IMR-90 (cell line): ENCODE results near the gene YBEY. TPM values are rescaled to one million over a fixed set of nuclear protein-coding genes. Genes with fewer than 3 reads are reported as not detected.

Experiments used
- ATAC-seq: fragments of 200-7000 bp; cut with Tn5 transposase; 2 replicates; pipeline ENCODE4 v1.9.1; 2020; ENCODE audit warnings: low read depth, mild to moderate bottlenecking, moderate library complexity
- BruUV-seq: library from RNA; stranded (reverse); fragments of 400-500 nt; replicated peaks from 2 replicates; lab custom pipeline; 2021; lab: Mats Ljungman, UMichigan
- CTCF ChIA-PET: fragments of 300-600 bp; formaldehyde crosslinking; extraction: SDS; loops from one replicate; lab custom pipeline; 2021; ENCODE audit warnings: antibody characterized with exemption; lab: Yijun Ruan, JAX
- POLR2A ChIA-PET: fragments of 300-600 bp; sonication (Branson Sonifier 250); formaldehyde crosslinking; loops from one replicate; lab custom pipeline; 2022; ENCODE audit warnings: antibody characterized with exemption; ENCODE audit not compliant: unreplicated experiment; lab: Charles Lee
- DNase-seq: peaks from one replicate; pipeline ENCODE4 v3.0.0; 2013
- H2AFZ ChIP-seq: replicated peaks from 2 replicates; pipeline ENCODE3; 2013; ENCODE audit warnings: low read length, mild to moderate bottlenecking; ENCODE audit not compliant: poor library complexity
- H2AK5ac ChIP-seq: 2 replicates; pipeline ENCODE4 v1.6.1; 2013; ENCODE audit warnings: low read depth, low read length, inconsistent platforms
- H2AK9ac ChIP-seq: replicated peaks from 2 replicates; pipeline ENCODE3; 2013; ENCODE audit warnings: mild to moderate bottlenecking, low read depth, low read length, moderate library complexity; ENCODE audit not compliant: poor library complexity
- H2BK120ac ChIP-seq: 2 replicates; pipeline ENCODE4 v1.6.1; 2013; ENCODE audit warnings: low read depth, low read length, inconsistent platforms
- H2BK15ac ChIP-seq: 3 replicates; pipeline ENCODE4 v1.6.1; 2013; ENCODE audit warnings: low read depth, low read length, inconsistent platforms
- H2BK20ac ChIP-seq: 2 replicates; pipeline ENCODE4 v1.6.1; 2013; ENCODE audit warnings: low read depth, mild to moderate bottlenecking, inconsistent platforms, low read length, moderate library complexity
- H2BK5ac ChIP-seq: 2 replicates; pipeline ENCODE4 v1.6.1; 2013; ENCODE audit warnings: mild to moderate bottlenecking, low read depth, low read length, inconsistent platforms; ENCODE audit not compliant: poor library complexity, severe bottlenecking
- H3K14ac ChIP-seq: replicated peaks from 2 replicates; pipeline ENCODE4 v1.6.1; 2013; ENCODE audit warnings: low read depth, low read length, inconsistent platforms
- H3K18ac ChIP-seq: 2 replicates; pipeline ENCODE4 v1.6.1; 2013; ENCODE audit warnings: low read depth, low read length, control low read depth
- H3K23ac ChIP-seq: 2 replicates; pipeline ENCODE4 v1.6.1; 2013; ENCODE audit warnings: low read depth, low read length, inconsistent platforms
- H3K27ac ChIP-seq: 2 replicates; pipeline ENCODE4 v1.5.1; 2013; ENCODE audit warnings: mild to moderate bottlenecking, control low read depth, low read length; ENCODE audit not compliant: insufficient read depth
- H3K27me3 ChIP-seq: 2 replicates; pipeline ENCODE4 v1.6.1; 2013; ENCODE audit warnings: low read length; ENCODE audit not compliant: control insufficient read depth, insufficient read depth
- H3K36me3 ChIP-seq: 2 replicates; pipeline ENCODE4 v1.6.1; 2013; ENCODE audit warnings: low read length, mixed read lengths; ENCODE audit not compliant: control insufficient read depth, insufficient read depth
- H3K4ac ChIP-seq: 2 replicates; pipeline ENCODE4 v1.6.1; 2013; ENCODE audit warnings: low read depth, low read length, inconsistent platforms
- H3K4me1 ChIP-seq: 2 replicates; pipeline ENCODE4 v1.6.1; 2013; ENCODE audit warnings: low read length, mixed read lengths; ENCODE audit not compliant: control insufficient read depth, insufficient read depth
- H3K4me2 ChIP-seq: 2 replicates; pipeline ENCODE4 v1.6.1; 2013; ENCODE audit warnings: low read depth, mild to moderate bottlenecking, control low read depth, low read length, moderate library complexity
- H3K4me3 ChIP-seq: 2 replicates; pipeline ENCODE4 v1.5.1; 2013; ENCODE audit warnings: low read depth, mild to moderate bottlenecking, control low read depth, low read length, moderate library complexity; ENCODE audit not compliant: insufficient read depth
- H3K56ac ChIP-seq: 2 replicates; pipeline ENCODE4 v1.6.1; 2013; ENCODE audit warnings: low read length, inconsistent platforms; ENCODE audit not compliant: insufficient read depth; ENCODE audit errors: extremely low read depth
- H3K79me1 ChIP-seq, 2 experiments: 2 replicates each; pipeline ENCODE4 v1.6.1; 2013; ENCODE audit warnings: low read length in 2 of 2, inconsistent platforms in 1 of 2, low read depth in 1 of 2
- H3K9ac ChIP-seq: 2 replicates; pipeline ENCODE4 v1.6.1; 2013; ENCODE audit warnings: low read depth, low read length, control low read depth
- H3K9me1 ChIP-seq: 2 replicates; pipeline ENCODE4 v1.6.1; 2013; ENCODE audit warnings: low read length, inconsistent platforms; ENCODE audit not compliant: insufficient read depth
- H3K9me3 ChIP-seq: 2 replicates; pipeline ENCODE4 v1.6.1; 2013; ENCODE audit warnings: low read length; ENCODE audit not compliant: control insufficient read depth, insufficient read depth
- H4K20me1 ChIP-seq: 2 replicates; pipeline ENCODE4 v1.6.1; 2013; ENCODE audit warnings: low read length, inconsistent platforms; ENCODE audit not compliant: insufficient read depth
- H4K5ac ChIP-seq: 2 replicates; pipeline ENCODE4 v1.6.1; 2013; ENCODE audit warnings: mild to moderate bottlenecking, low read depth, low read length, control low read depth
- H4K8ac ChIP-seq, 2 experiments: 2 replicates each; pipeline ENCODE4 v1.6.1; 2013; ENCODE audit warnings: low read depth in 2 of 2, low read length in 2 of 2, control low read depth in 1 of 2, inconsistent platforms in 1 of 2
- H4K91ac ChIP-seq: 2 replicates; pipeline ENCODE4 v1.6.1; 2013; ENCODE audit warnings: low read depth, low read length, inconsistent platforms; ENCODE audit not compliant: insufficient read depth
- BHLHE40 ChIP-seq: fragments of 150-350 bp; IDR thresholded peaks from 2 replicates; pipeline ENCODE4 v1.6.1; 2016; ENCODE audit warnings: mild to moderate bottlenecking, low read depth, low read length
- CEBPB ChIP-seq: IDR thresholded peaks from 2 replicates; pipeline ENCODE4 v1.6.1; 2012; ENCODE audit warnings: low read depth, low read length, improper control_type of control experiment
- CHD1 ChIP-seq: IDR thresholded peaks from 2 replicates; pipeline ENCODE4 v1.6.1; 2012; ENCODE audit warnings: low read depth, low read length, improper control_type of control experiment
- CTCF ChIP-seq: conservative IDR thresholded peaks from 2 replicates; pipeline ENCODE4 v1.5.1; 2012; ENCODE audit warnings: mild to moderate bottlenecking, low read depth, low read length, improper control_type of control experiment
- ELK1 ChIP-seq: fragments of 150-350 bp; IDR thresholded peaks from 2 replicates; pipeline ENCODE4 v1.6.1; 2016; ENCODE audit warnings: low read depth, mild to moderate bottlenecking, low read length, moderate library complexity, borderline replicate concordance
- FOS ChIP-seq: fragments of 150-350 bp; IDR thresholded peaks from 2 replicates; pipeline ENCODE4 v1.6.1; 2016; ENCODE audit warnings: low read depth, low read length
- MXI1 ChIP-seq: IDR thresholded peaks from 2 replicates; pipeline ENCODE4 v1.6.1; 2012; ENCODE audit warnings: low read depth, mild to moderate bottlenecking, low read length, moderate library complexity, borderline replicate concordance
- NFE2L2 ChIP-seq: fragments of 150-350 bp; IDR thresholded peaks from 2 replicates; pipeline ENCODE4 v1.6.1; 2016; ENCODE audit warnings: low read depth, mild to moderate bottlenecking, low read length
- POLR2A ChIP-seq: IDR thresholded peaks from 2 replicates; pipeline ENCODE4 v1.6.1; 2012; ENCODE audit warnings: mild to moderate bottlenecking, low read depth, low read length
- RFX5 ChIP-seq: IDR thresholded peaks from 2 replicates; pipeline ENCODE4 v1.8.0; 2012; ENCODE audit warnings: low read depth, mild to moderate bottlenecking, low read length, moderate library complexity
- SMC3 ChIP-seq: fragments of 150-350 bp; IDR thresholded peaks from 2 replicates; pipeline ENCODE4 v1.6.1; 2016; ENCODE audit warnings: low read depth, mild to moderate bottlenecking, antibody characterized with exemption, low read length, moderate library complexity
- USF2 ChIP-seq: fragments of 150-350 bp; IDR thresholded peaks from 2 replicates; pipeline ENCODE4 v1.6.1; 2017; ENCODE audit warnings: mild to moderate bottlenecking, antibody characterized with exemption, low read length, low read depth
- WGBS, 2 experiments: methylation state at CpG; one replicate each; pipeline versions ENCODE4 v1.1.5 to v1.1.7; 2013; ENCODE audit warnings: missing lambda C conversion rate in 2 of 2; ENCODE audit not compliant: insufficient read length in 1 of 2; ENCODE audit errors: extremely low coverage in 2 of 2; 5-methylcytosine and 5-hydroxymethylcytosine counted together
- dilution Hi-C: fragments of 300-500 bp; cut with HindIII; formaldehyde crosslinking; loops from one replicate; pipeline ENCODE4 v1.14.3; 2018; ENCODE audit warnings: low sequenced_read_pairs; ENCODE audit not compliant: unreplicated experiment
- in situ Hi-C: fragments of 300-500 bp; cut with MboI; formaldehyde crosslinking; loops from 3 replicates; pipeline ENCODE4 v1.14.3; 2019; ENCODE audit warnings: low sequenced_read_pairs, inconsistent platforms, mixed read lengths
- intact Hi-C: fragments of 100-400 bp; cut with micrococcal nuclease; formaldehyde crosslinking; loops from 2 replicates; pipeline ENCODE4 v1.10.0; 2022
- polyA plus RNA-seq, 3 experiments: library from polyadenylated mRNA; depleted of rRNA; stranded (reverse); fragments of >200 nt; gene quantifications; 2 replicates each; pipeline ENCODE4 v1.2.3, GENCODE V29; 2012; ENCODE audit warnings: low replicate concordance in 1 of 3
- total RNA-seq: library from RNA; depleted of rRNA; stranded (reverse); fragments of >200 nt; gene quantifications from 2 replicates; pipeline ENCODE4 v1.2.3, GENCODE V29; 2012

Gene YBEY
- total and polyA plus RNA-seq, 2 of the 4 experiments (the other 2 are of a cell fraction): 5.9 to 26.2 TPM

GRCh38 chr21:46255166-46255565, 31.0 kb upstream of the YBEY start:
- no peak overlapping the region for H3K23ac ChIP-seq
- H2BK15ac ChIP-seq: no peak overlapping the region
- DNase-seq (no peak), ATAC-seq (no peak)
- H2AK9ac ChIP-seq: no peak overlapping the region
- no peak overlapping the region for H3K27ac ChIP-seq
- no peak overlapping the region for H3K9ac ChIP-seq
- no peak overlapping the region for H3K14ac ChIP-seq
- no peak overlapping the region for H4K5ac ChIP-seq
- H3K18ac ChIP-seq: no peak overlapping the region
- in situ Hi-C loops (no loop called here), intact Hi-C loops (no loop called here), dilution Hi-C loops (no loop called here)
- WGBS, 2 experiments: 93% methylated on average over 3 of the region's 11 CpGs; no CpG with 5 or more reads in 1 of the 2 experiments
- H2AK5ac ChIP-seq: no peak overlapping the region
- no peak overlapping the region for H3K4me2 ChIP-seq
- TF ChIP-seq CHD1: no peak
- TF ChIP-seq BHLHE40: no peak
- TF ChIP-seq SMC3: no peak
- TF ChIP-seq CEBPB: no peak
- no peak for TF ChIP-seq CTCF
- no peak for TF ChIP-seq FOS
- no peak for TF ChIP-seq POLR2A
- TF ChIP-seq MXI1: no peak
- TF ChIP-seq ELK1: no peak
- no peak for TF ChIP-seq RFX5
- no peak for TF ChIP-seq USF2
- TF ChIP-seq NFE2L2: no peak
- H2BK20ac ChIP-seq: no peak overlapping the region
- H4K91ac ChIP-seq: no peak overlapping the region
- H3K27me3 ChIP-seq: no peaks in the 10 kb centered on the region
- no peaks in the 10 kb centered on the region for H3K4me1 ChIP-seq
- H2BK5ac ChIP-seq: no peak overlapping the region
- ChIA-PET CTCF (no interaction called here), POLR2A (no interaction called here)
- H2AFZ ChIP-seq: no peak overlapping the region
- H3K56ac ChIP-seq: no peak overlapping the region
- no peaks in the 10 kb centered on the region; the same call in none of the 2 replicates for H4K20me1 ChIP-seq
- H3K9me3 ChIP-seq: no peaks in the 10 kb centered on the region
- peaks cover 5 to 32% of the 10 kb centered on the region in 2 experiments; a peak in 3 of 4 replicates for H3K79me1 ChIP-seq
- no TSS peak for BruUV-seq
- no peak overlapping the region for H3K4ac ChIP-seq
- no peak overlapping the region for H3K4me3 ChIP-seq
- H3K9me1 ChIP-seq: no peaks in the 10 kb centered on the region
- H4K8ac ChIP-seq: no peak overlapping the region
- peaks cover 67% of the 10 kb centered on the region for H3K36me3 ChIP-seq
- no peak overlapping the region for H2BK120ac ChIP-seq
